ENCODE data around the gene FAM83E.

GRCh38 chr19:48658483-48658882, 43.6 kb upstream of the FAM83E start:
- TF ChIP-seq POLR2A (IDR thresholded peaks at IDR 0.05; ENCODE audit: low read depth, low read length) (no peak), POLR2AphosphoS5 (IDR thresholded peaks at IDR 0.05; ENCODE audit: low read depth, low read length) (no peak), TAF1 (IDR thresholded peaks at IDR 0.05; ENCODE audit: borderline replicate concordance, low read depth, low read length) (no peak)

Data from GM12892 (cell line).